Activated B cell treated with CpG ODN at 0.5 μM for 24 hours (primary cell): ENCODE results near the gene CACNB4. TPM values are rescaled to one million over a fixed set of nuclear protein-coding genes. Genes with fewer than 3 reads are reported as not detected.
"Not testable (repeated sequence)": the region's sequence is repeated elsewhere in the genome, so short reads cannot be mapped to it uniquely, and the experiment has no call there.

Source experiments
- ATAC-seq: fragments of 200-7000 bp; cut with Tn5 transposase; one replicate; pipeline ENCODE4 v1.10.0; 2021; ENCODE audit warnings: low read depth, mild to moderate bottlenecking, moderate library complexity
- CTCF ChIA-PET: fragments of 350-600 bp; sonication (Branson Sonifier 250); formaldehyde crosslinking; loops from one replicate; lab custom pipeline; 2021; ENCODE audit warnings: antibody characterized with exemption; lab: Charles Lee
- POLR2A ChIA-PET: fragments of 350-600 bp; sonication (Branson Sonifier 250); formaldehyde crosslinking; loops from one replicate; lab custom pipeline; 2021; ENCODE audit warnings: antibody characterized with exemption; lab: Charles Lee
- DNase-seq: peaks from one replicate; pipeline ENCODE4 v3.0.0; 2022
- H3K27ac Mint-ChIP-seq: one replicate; pipeline ENCODE4 v1.8.0; 2020; ENCODE audit warnings: mixed read lengths
- H3K27me3 Mint-ChIP-seq: one replicate; pipeline ENCODE4 v1.8.0; 2021; ENCODE audit warnings: mixed read lengths
- H3K36me3 Mint-ChIP-seq: one replicate; pipeline ENCODE4 v1.8.0; 2021; ENCODE audit warnings: low read depth, mixed read lengths
- H3K4me1 Mint-ChIP-seq: one replicate; pipeline ENCODE4 v1.8.0; 2021; ENCODE audit warnings: mixed read lengths
- H3K4me3 Mint-ChIP-seq: one replicate; pipeline ENCODE4 v1.8.0; 2020; ENCODE audit warnings: mild to moderate bottlenecking, mixed read lengths
- H3K9me3 Mint-ChIP-seq: one replicate; pipeline ENCODE4 v1.8.0; 2020; ENCODE audit warnings: mixed read lengths
- intact Hi-C: fragments of 100-400 bp; cut with micrococcal nuclease; formaldehyde crosslinking; loops from one replicate; pipeline ENCODE4 v1.15.1; 2024
- total RNA-seq: library from RNA; stranded (reverse); gene quantifications from 2 replicates; pipeline ENCODE4 v1.2.3, GENCODE V29; 2022
- TF ChIP-seq, protein P1 (sequence below): fragments of 200-600 bp; IDR thresholded peaks from one replicate; pipeline ENCODE4 v1.8.0; 2022; ENCODE audit warnings: antibody characterized with exemption, mild to moderate bottlenecking

CACNB4 gene
- total RNA-seq, 1 donor from 2014 or later: 0.86 TPM

DNA sequence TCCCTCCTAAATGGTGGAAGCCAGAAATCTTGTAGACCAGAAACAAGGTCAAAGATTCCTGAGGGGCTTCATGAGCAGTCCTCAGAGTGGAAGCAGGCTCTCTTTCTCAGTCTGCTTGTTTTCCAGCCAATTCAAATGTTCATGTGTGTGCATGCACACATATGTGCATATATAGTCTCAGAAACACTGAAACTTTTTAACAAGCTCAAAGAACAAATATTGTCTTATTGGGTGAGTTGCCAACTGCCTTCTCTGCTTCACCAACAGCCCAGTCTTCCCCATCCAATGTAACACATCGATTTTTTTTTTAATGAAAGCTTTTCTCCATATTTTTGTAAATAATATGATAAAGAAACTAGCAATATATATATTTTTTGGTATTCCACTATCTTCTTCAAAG, 3.7 kb downstream of the CACNB4 start:
- intact Hi-C loops: no loop called here
- Mint-ChIP-seq H3K36me3 (no peaks in the 10 kb centered on the region), H3K4me3 (no peak overlapping the region), H3K27ac (no peak overlapping the region), H3K4me1 (peaks cover 18% of the 10 kb centered on the region), H3K27me3 (peaks cover 27% of the 10 kb centered on the region), H3K9me3 (no peaks in the 10 kb centered on the region)
- ATAC-seq: no peak
- POLR2A ChIA-PET: no interaction called here
- TF ChIP-seq, protein P1, sequence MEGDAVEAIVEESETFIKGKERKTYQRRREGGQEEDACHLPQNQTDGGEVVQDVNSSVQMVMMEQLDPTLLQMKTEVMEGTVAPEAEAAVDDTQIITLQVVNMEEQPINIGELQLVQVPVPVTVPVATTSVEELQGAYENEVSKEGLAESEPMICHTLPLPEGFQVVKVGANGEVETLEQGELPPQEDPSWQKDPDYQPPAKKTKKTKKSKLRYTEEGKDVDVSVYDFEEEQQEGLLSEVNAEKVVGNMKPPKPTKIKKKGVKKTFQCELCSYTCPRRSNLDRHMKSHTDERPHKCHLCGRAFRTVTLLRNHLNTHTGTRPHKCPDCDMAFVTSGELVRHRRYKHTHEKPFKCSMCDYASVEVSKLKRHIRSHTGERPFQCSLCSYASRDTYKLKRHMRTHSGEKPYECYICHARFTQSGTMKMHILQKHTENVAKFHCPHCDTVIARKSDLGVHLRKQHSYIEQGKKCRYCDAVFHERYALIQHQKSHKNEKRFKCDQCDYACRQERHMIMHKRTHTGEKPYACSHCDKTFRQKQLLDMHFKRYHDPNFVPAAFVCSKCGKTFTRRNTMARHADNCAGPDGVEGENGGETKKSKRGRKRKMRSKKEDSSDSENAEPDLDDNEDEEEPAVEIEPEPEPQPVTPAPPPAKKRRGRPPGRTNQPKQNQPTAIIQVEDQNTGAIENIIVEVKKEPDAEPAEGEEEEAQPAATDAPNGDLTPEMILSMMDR: no peak
- CTCF ChIA-PET: no interaction called here
- DNase-seq: no peak

DNA sequence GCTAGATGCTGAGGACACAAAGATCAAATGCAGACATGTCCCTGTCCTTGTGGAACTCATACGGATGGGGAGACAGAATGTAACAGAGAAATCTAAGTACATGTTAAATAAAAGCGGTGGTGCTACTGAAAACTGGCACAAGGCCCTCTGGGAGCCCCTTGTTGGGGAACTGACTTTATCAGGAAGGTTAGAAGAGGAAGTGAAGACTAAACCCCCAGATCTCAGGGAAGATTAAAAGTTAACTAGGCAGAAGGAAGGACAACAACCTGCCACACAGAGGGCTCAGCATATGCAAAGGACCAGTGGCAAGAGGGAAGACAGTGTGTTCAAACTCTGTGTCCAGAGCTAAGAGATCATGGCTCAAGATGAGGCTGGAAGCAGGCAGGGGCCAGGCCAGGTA, 4.8 kb downstream of the CACNB4 start:
- no peak overlapping the region for H3K4me3 Mint-ChIP-seq
- H3K27me3 Mint-ChIP-seq: peaks cover 18% of the 10 kb centered on the region
- peaks cover 10% of the 10 kb centered on the region for H3K4me1 Mint-ChIP-seq

DNA sequence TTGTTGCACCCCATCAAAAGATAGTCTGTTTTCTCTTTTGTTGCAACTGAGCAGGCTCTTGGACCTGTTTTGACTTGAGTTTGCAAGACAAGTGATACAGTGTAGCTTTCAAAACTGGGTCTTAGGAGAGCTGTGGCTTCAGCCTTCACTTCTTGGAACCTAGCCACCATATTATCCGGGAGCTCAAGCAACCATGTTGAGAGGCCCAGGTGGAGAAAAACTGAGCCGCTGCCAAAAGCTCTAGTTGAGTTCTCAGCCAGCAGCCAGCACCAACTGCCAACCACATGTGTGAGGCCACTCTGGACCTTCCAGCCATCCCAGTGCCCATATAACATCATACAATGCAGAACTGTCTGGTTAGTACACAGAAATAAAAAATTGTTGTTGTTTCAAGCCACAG, 5.4 kb downstream of the CACNB4 start:
- TF ChIP-seq, protein P1: no peak
- DNase-seq (no peak), ATAC-seq (no peak)
- Mint-ChIP-seq H3K36me3 (no peaks in the 10 kb centered on the region), H3K9me3 (no peaks in the 10 kb centered on the region), H3K4me3 (no peak overlapping the region), H3K27ac (no peak overlapping the region), H3K27me3 (peaks cover 18% of the 10 kb centered on the region), H3K4me1 (peaks cover 10% of the 10 kb centered on the region)
- POLR2A ChIA-PET: no interaction called here
- CTCF ChIA-PET: no interaction called here
- intact Hi-C loops: no loop called here

More for the DNA sequence above, 4.8 kb downstream of the CACNB4 start:
- no peaks in the 10 kb centered on the region for H3K36me3 Mint-ChIP-seq
- no peak for DNase-seq
- H3K9me3 Mint-ChIP-seq: no peaks in the 10 kb centered on the region
- no peak for ATAC-seq
- H3K27ac Mint-ChIP-seq: no peak overlapping the region
- intact Hi-C loops: no loop called here
- ChIA-PET POLR2A (no interaction called here), CTCF (no interaction called here)
- TF ChIP-seq, protein P1: no peak

DNA sequence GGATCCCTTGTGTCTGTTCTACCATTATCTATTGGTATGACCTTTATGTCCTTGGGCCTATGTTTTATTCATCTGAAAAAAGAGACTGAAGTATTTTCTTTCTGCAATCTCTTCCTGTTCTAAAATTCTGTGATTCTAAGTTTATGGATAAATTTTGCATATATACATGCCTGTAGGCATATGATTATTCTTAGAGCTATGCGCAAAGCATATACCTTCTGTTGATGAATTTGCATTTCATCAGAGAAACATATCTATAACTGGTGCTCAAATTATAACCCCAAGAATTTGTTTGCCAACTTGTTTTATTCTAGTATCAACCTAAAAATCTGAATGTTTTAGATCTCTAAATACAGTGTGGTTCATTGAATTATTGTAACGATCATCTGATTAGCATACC, 6.7 kb downstream of the CACNB4 start:
- Mint-ChIP-seq H3K27me3 (peaks cover 9% of the 10 kb centered on the region), H3K4me3 (no peak overlapping the region), H3K4me1 (peaks cover under 1% of the 10 kb centered on the region), H3K9me3 (no peaks in the 10 kb centered on the region), H3K27ac (no peak overlapping the region), H3K36me3 (no peaks in the 10 kb centered on the region)
- ChIA-PET CTCF (no interaction called here), POLR2A (no interaction called here)
- ATAC-seq (no peak), DNase-seq (no peak)
- intact Hi-C loops: no loop called here
- TF ChIP-seq, protein P1: no peak

DNA sequence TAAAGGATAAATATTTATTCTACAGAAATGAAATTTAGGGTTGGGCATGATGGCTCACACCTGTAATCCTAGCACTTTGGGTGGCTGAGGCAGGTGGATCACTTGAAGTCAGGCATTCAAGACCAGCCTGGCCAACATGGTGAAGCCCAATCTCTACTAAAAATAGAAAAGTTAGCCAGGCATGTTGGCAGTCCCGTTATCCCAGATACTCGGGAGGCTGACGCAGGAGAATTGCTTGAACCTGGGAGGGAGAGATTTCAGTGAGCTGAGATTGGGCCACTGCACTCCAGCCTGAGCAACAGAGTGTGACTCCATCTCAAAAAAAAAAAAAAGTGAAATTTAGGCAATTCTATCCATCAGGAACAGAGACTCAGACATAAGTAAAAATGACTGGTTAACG, 8.1 kb downstream of the CACNB4 start:
- CTCF ChIA-PET, intact Hi-C loops, H3K36me3 Mint-ChIP-seq, H3K4me3 Mint-ChIP-seq, H3K4me1 Mint-ChIP-seq, H3K27me3 Mint-ChIP-seq, POLR2A ChIA-PET, DNase-seq, H3K27ac Mint-ChIP-seq, H3K9me3 Mint-ChIP-seq, ATAC-seq: not testable (repeated sequence)

DNA sequence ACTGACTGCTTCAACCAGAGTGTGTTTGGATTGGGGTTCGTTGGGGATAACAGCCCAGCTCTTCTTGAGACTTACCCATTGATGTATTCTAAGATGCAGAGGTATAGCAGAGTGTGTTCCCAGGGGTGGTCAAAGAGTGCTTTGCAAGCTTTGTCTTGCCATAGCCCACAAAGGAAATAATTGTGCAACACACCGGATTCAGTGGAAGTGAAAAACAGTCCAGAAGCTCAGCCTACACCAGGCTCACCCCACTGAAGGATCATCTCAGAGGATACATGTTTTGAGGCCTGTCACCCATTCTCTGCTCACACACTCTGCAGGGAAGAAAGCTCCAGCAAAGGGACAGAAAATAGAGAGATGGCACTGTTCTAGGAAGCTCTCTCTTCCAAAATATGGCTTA, 9.6 kb downstream of the CACNB4 start:
- ChIA-PET POLR2A (no interaction called here), CTCF (no interaction called here)
- TF ChIP-seq, protein P1: no peak
- no peak overlapping the region for H3K27ac Mint-ChIP-seq
- H3K36me3 Mint-ChIP-seq: no peaks in the 10 kb centered on the region
- H3K4me1 Mint-ChIP-seq: no peaks in the 10 kb centered on the region
- no peak overlapping the region for H3K4me3 Mint-ChIP-seq
- DNase-seq (no peak), ATAC-seq (no peak)
- H3K9me3 Mint-ChIP-seq: no peaks in the 10 kb centered on the region
- no peaks in the 10 kb centered on the region for H3K27me3 Mint-ChIP-seq
- intact Hi-C loops: no loop called here
